GM10847 (cell line): ENCODE measurements around the gene CCS.

Experiments used
- POLR2A ChIP-seq: IDR thresholded peaks from 2 replicates; pipeline ENCODE4 v1.6.1; 2011; ENCODE audit not compliant: insufficient read length; ENCODE audit errors: extremely low read depth

The CCS gene

GRCh38 chr11:66592457-66593302 is at the start of gene CCS, which contains the start of gene CCDC87:
TSS of gene CCS (plus strand) at chr11:66593185. CDS start at chr11:66593262, 77 bp downstream.
TSS of gene CCDC87 (minus strand) at chr11:66593063. CDS start at chr11:66593015, 48 bp downstream.
- peak; percentile 95 for TF ChIP-seq POLR2A

- no peak for TF ChIP-seq POLR2A
Observed at GRCh38 chr11:66543263-66544107, 49.5 kb upstream of the CCS start.

GRCh38 chr11:66545701-66546367 is 47.2 kb upstream of the CCS start, which contains the start of gene ZDHHC24:
TSS of gene ZDHHC24 (minus strand) at chr11:66546048. CDS start at chr11:66546003, 45 bp downstream.
- TF ChIP-seq POLR2A, result peak; percentile 71

GRCh38 chr11:66546368-66546965 is 46.5 kb upstream of the CCS start, which contains the start of gene ACTN3:
TSS of gene ACTN3 (plus strand) at chr11:66546903. CDS start at chr11:66546938, 35 bp downstream.
- no peak for TF ChIP-seq POLR2A

GRCh38 chr11:66546966-66547661 is 45.9 kb upstream of the CCS start:
- no peak for TF ChIP-seq POLR2A

- TF ChIP-seq POLR2A, result no peak
Observed at GRCh38 chr11:66547662-66548009, 45.3 kb upstream of the CCS start.

GRCh38 chr11:66548041-66548440 is 44.9 kb upstream of the CCS start:
- TF ChIP-seq POLR2A, result no peak

GRCh38 chr11:66548774-66549630 is 44.0 kb upstream of the CCS start:
- TF ChIP-seq POLR2A, result no peak

GRCh38 chr11:66549696-66550095 is 43.3 kb upstream of the CCS start:
- TF ChIP-seq POLR2A, result no peak

- no peak for TF ChIP-seq POLR2A
Observed at GRCh38 chr11:66550887-66551286, 42.1 kb upstream of the CCS start.

- no peak for TF ChIP-seq POLR2A
Observed at GRCh38 chr11:66554602-66555001, 38.4 kb upstream of the CCS start.

- no peak for TF ChIP-seq POLR2A
Observed at GRCh38 chr11:66555416-66555815, 37.6 kb upstream of the CCS start.

- no peak for TF ChIP-seq POLR2A
Observed at GRCh38 chr11:66556086-66556485, 36.9 kb upstream of the CCS start.
